Ascending aorta (tissue), 2 donors: ENCODE measurements around the gene KLF15. TPM values are rescaled to one million over a fixed set of nuclear protein-coding genes. Genes with fewer than 3 reads are reported as not detected.

Experiments
- DNase-seq, 2 donors: peaks; one replicate each; pipeline ENCODE4 v3.0.0-alpha.2; 2019; ENCODE audit warnings: low spot score in 2 of 2
- H3K27ac ChIP-seq, 2 donors: fragments of 200-600 bp; sonication (generic); one replicate each; pipeline ENCODE4 v1.5.1; 2016 to 2017; ENCODE audit warnings: mild to moderate bottlenecking in 1 of 2
- H3K27me3 ChIP-seq: fragments of 200-600 bp; sonication (generic); one replicate; pipeline ENCODE4 v1.5.1; 2017
- H3K36me3 ChIP-seq, 2 donors: fragments of 200-600 bp; sonication (generic); one replicate each; pipeline ENCODE4 v1.5.1; 2016
- H3K4me1 ChIP-seq, 2 donors: fragments of 200-600 bp; sonication (generic); one replicate each; pipeline ENCODE4 v1.5.1; 2016 to 2017; ENCODE audit warnings: mild to moderate bottlenecking in 1 of 2
- H3K4me3 ChIP-seq, 2 donors: fragments of 200-600 bp; sonication (generic); one replicate each; pipeline ENCODE4 v1.5.1; 2016 to 2017; ENCODE audit warnings: mild to moderate bottlenecking in 1 of 2
- H3K9me3 ChIP-seq, 2 donors: fragments of 200-600 bp; sonication (generic); one replicate each; pipeline ENCODE4 v1.5.1; 2016
- CTCF ChIP-seq, 3 experiments: fragments of 200-600 bp in 2 of 3; fragments of 450-650 bp in 1 of 3; sonication (generic) in 2 of 3; IDR thresholded peaks; one replicate each; pipeline ENCODE4 v1.5.1; 2016 to 2019; ENCODE audit warnings: antibody characterized with exemption in 3 of 3, mild to moderate bottlenecking in 1 of 3, moderate library complexity in 1 of 3
- intact Hi-C: fragments of 100-400 bp; cut with DNase I; formaldehyde crosslinking; loops from one replicate; pipeline ENCODE4 v1.15.1; 2023
- total RNA-seq: library from RNA; depleted of rRNA; stranded (reverse); fragments of >200 nt; gene quantifications from one replicate; pipeline ENCODE4 v1.1.0, GENCODE V29; 2016

KLF15 gene
- total RNA-seq, 1 donor from 2014 or later = 74.0 TPM

GRCh38 chr3:126365351-126366277 is 8.4 kb upstream of the KLF15 start:
- no peak for TF ChIP-seq CTCF (IDR thresholded peaks at IDR 0.05)

GRCh38 chr3:126364731-126365301 is 7.6 kb upstream of the KLF15 start:
- DNase-seq = peak in 1 of 2 donors; percentile 58
- intact Hi-C loops = no loop called here
- H3K27me3 ChIP-seq = no peaks in the 10 kb centered on the region
- no peak overlapping the region for H3K27ac ChIP-seq
- H3K9me3 ChIP-seq = no peaks in the 10 kb centered on the region
- H3K4me3 ChIP-seq = no peak overlapping the region
- no peak for TF ChIP-seq CTCF (IDR thresholded peaks at IDR 0.05)
- H3K4me1 ChIP-seq = no peaks in the 10 kb centered on the region
- no peaks in the 10 kb centered on the region for H3K36me3 ChIP-seq

More at GRCh38 chr3:126365351-126366277, 8.4 kb upstream of the KLF15 start:
- no peaks in the 10 kb centered on the region for H3K36me3 ChIP-seq
- intact Hi-C loops = no loop called here
- no peak overlapping the region for H3K4me3 ChIP-seq
- peak in 1 of 2 donors; percentile 49 for DNase-seq
- no peak overlapping the region for H3K27ac ChIP-seq
- no peaks in the 10 kb centered on the region for H3K4me1 ChIP-seq
- H3K27me3 ChIP-seq = no peaks in the 10 kb centered on the region
- H3K9me3 ChIP-seq = no peaks in the 10 kb centered on the region

GRCh38 chr3:126364130-126364695 is 7.0 kb upstream of the KLF15 start:
- no peaks in the 10 kb centered on the region for H3K4me1 ChIP-seq
- H3K4me3 ChIP-seq = no peak overlapping the region
- intact Hi-C loops = no loop called here
- TF ChIP-seq CTCF (IDR thresholded peaks at IDR 0.05) = no peak
- H3K36me3 ChIP-seq = no peaks in the 10 kb centered on the region
- H3K9me3 ChIP-seq = no peaks in the 10 kb centered on the region
- H3K27me3 ChIP-seq = no peaks in the 10 kb centered on the region
- peak in 1 of 2 donors; percentile 50 for DNase-seq
- H3K27ac ChIP-seq = no peak overlapping the region

GRCh38 chr3:126361211-126361610 is 4.0 kb upstream of the KLF15 start:
- Histone ChIP-seq H3K9me3 (no peaks in the 10 kb centered on the region), H3K4me3 (no peak overlapping the region), H3K36me3 (no peaks in the 10 kb centered on the region), H3K27me3 (no peaks in the 10 kb centered on the region), H3K4me1 (peaks cover 0 to 6% of the 10 kb centered on the region in 2 donors), H3K27ac (no peak overlapping the region)
- intact Hi-C loops = no loop called here
- DNase-seq = peak in 1 of 2 donors; percentile 47
- TF ChIP-seq CTCF (IDR thresholded peaks at IDR 0.05) = no peak

- Histone ChIP-seq H3K27me3 (no peaks in the 10 kb centered on the region), H3K9me3 (no peaks in the 10 kb centered on the region), H3K36me3 (no peaks in the 10 kb centered on the region), H3K27ac (no peak overlapping the region), H3K4me3 (no peak overlapping the region), H3K4me1 (peaks cover 0 to 7% of the 10 kb centered on the region in 2 donors)
- no peak for TF ChIP-seq CTCF (IDR thresholded peaks at IDR 0.05)
- DNase-seq = peak in 1 of 2 donors; percentile 55
- intact Hi-C loops = no loop called here
These were observed 3.5 kb upstream of the KLF15 start for GRCh38 chr3:126360714-126361060.
